Keratinocyte (primary cell): ENCODE data around the gene PLP1. TPM values are rescaled to one million over a fixed set of nuclear protein-coding genes. Genes with fewer than 3 reads are reported as not detected.

Experiments
- DNase-seq: peaks from one replicate; pipeline ENCODE4 v3.0.0-alpha.2; 2011; ENCODE audit warnings: low read depth, missing footprints, low spot score
- FAIRE-seq: peaks from 2 replicates; lab custom pipeline; 2011; peaks lifted over from hg19 to GRCh38; lab: Jason Lieb, UNC
- H2AFZ ChIP-seq: 2 replicates; pipeline ENCODE4 v1.6.0; 2012; ENCODE audit warnings: low read length, control low read depth, inconsistent platforms; ENCODE audit not compliant: control insufficient read depth
- H3K27ac ChIP-seq: 2 replicates; pipeline ENCODE4 v1.5.1; 2011; ENCODE audit warnings: low read length; ENCODE audit not compliant: control insufficient read depth, insufficient read depth
- H3K27me3 ChIP-seq: 3 replicates; pipeline ENCODE4 v1.6.0; 2011; ENCODE audit warnings: low read length; ENCODE audit not compliant: control insufficient read depth, insufficient read depth; ENCODE audit errors: extremely low read depth
- H3K36me3 ChIP-seq, 2 experiments: 2 replicates in 1 of 2; 3 replicates in 1 of 2; pipeline ENCODE4 v1.5.1; 2011; ENCODE audit warnings: low read length in 2 of 2, mild to moderate bottlenecking in 1 of 2; ENCODE audit not compliant: control insufficient read depth in 2 of 2, insufficient read depth in 2 of 2; ENCODE audit errors: extremely low read depth in 1 of 2
- H3K4me1 ChIP-seq: 3 replicates; pipeline ENCODE4 v1.5.1; 2011; ENCODE audit warnings: low read length; ENCODE audit not compliant: control insufficient read depth, insufficient read depth; ENCODE audit errors: extremely low read depth
- H3K4me2 ChIP-seq: 3 replicates; pipeline ENCODE4 v1.6.0; 2011; ENCODE audit warnings: low read depth, low read length; ENCODE audit not compliant: control insufficient read depth, insufficient read depth; ENCODE audit errors: extremely low read depth
- H3K4me3 ChIP-seq, 3 experiments: fragments of 200-600 bp in 1 of 3; sonication (generic) in 1 of 3; 2 replicates in 2 of 3; 3 replicates in 1 of 3; pipeline ENCODE4 v1.5.1; 2011 to 2016; ENCODE audit warnings: low read length in 3 of 3, mild to moderate bottlenecking in 3 of 3, control low read depth in 2 of 3, inconsistent platforms in 1 of 3, low read depth in 1 of 3, mixed read lengths in 1 of 3, mixed run types in 1 of 3, moderate library complexity in 1 of 3; ENCODE audit not compliant: control insufficient read depth in 2 of 3, insufficient read depth in 2 of 3; ENCODE audit errors: extremely low read depth in 1 of 3
- H3K79me2 ChIP-seq: 2 replicates; pipeline ENCODE4 v1.6.0; 2012; ENCODE audit warnings: low read length; ENCODE audit not compliant: control insufficient read depth, insufficient read depth
- H3K9ac ChIP-seq: 3 replicates; pipeline ENCODE4 v1.6.0; 2011; ENCODE audit warnings: low read length; ENCODE audit not compliant: control insufficient read depth, insufficient read depth; ENCODE audit errors: extremely low read depth
- H3K9me1 ChIP-seq: 3 replicates; pipeline ENCODE4 v1.6.0; 2011; ENCODE audit warnings: low read length; ENCODE audit not compliant: control insufficient read depth, insufficient read depth; ENCODE audit errors: extremely low read depth
- H3K9me3 ChIP-seq: 2 replicates; pipeline ENCODE4 v1.5.1; 2012; ENCODE audit warnings: low read depth, low read length; ENCODE audit not compliant: control insufficient read depth
- H4K20me1 ChIP-seq: 3 replicates; pipeline ENCODE4 v1.6.0; 2011; ENCODE audit warnings: low read length; ENCODE audit not compliant: control insufficient read depth, insufficient read depth; ENCODE audit errors: extremely low read depth
- EZH2 ChIP-seq: IDR thresholded peaks from one replicate; pipeline ENCODE4 v1.6.1; 2012; ENCODE audit warnings: inconsistent platforms, mild to moderate bottlenecking, low read length, moderate library complexity
- dilution Hi-C: fragments of 300-500 bp; cut with MboI; formaldehyde crosslinking; loops from one replicate; pipeline ENCODE4 v1.7.0; 2020; ENCODE audit warnings: low sequenced_read_pairs; ENCODE audit not compliant: extremely low pct_ligation_motif_present
- polyA plus RNA-seq, 5 experiments: library from polyadenylated mRNA; depleted of rRNA in 3 of 5; stranded (reverse) in 3 of 5; stranded (forward) in 1 of 5; unstranded in 1 of 5; fragments of >200 nt; gene quantifications; 1 replicate in 1 of 5; 2 replicates in 3 of 5; 3 replicates in 1 of 5; pipeline versions ENCODE4 v1.2.1 to v1.2.3, GENCODE V29; 2011 to 2012; ENCODE audit warnings: missing spikeins in 2 of 5, low read depth in 1 of 5, low replicate concordance in 1 of 5
- TF ChIP-seq, protein P1 (sequence below), 3 experiments: IDR thresholded peaks in 1 of 3; conservative IDR thresholded peaks in 1 of 3; optimal IDR thresholded peaks in 1 of 3; 2 replicates in 2 of 3; 3 replicates in 1 of 3; pipeline versions ENCODE3 to v1.5.1; 2011; ENCODE audit warnings: low read length in 3 of 3, mild to moderate bottlenecking in 3 of 3, moderate library complexity in 2 of 3, control low read depth in 1 of 3, inconsistent platforms in 1 of 3; ENCODE audit not compliant: insufficient read depth in 2 of 3; ENCODE audit errors: extremely low read depth in 1 of 3

Gene PLP1
- polyA plus RNA-seq, 1 donor (not counting 4 experiments of a cell fraction or from before 2014, with no cell fraction given) = not detected

DNA sequence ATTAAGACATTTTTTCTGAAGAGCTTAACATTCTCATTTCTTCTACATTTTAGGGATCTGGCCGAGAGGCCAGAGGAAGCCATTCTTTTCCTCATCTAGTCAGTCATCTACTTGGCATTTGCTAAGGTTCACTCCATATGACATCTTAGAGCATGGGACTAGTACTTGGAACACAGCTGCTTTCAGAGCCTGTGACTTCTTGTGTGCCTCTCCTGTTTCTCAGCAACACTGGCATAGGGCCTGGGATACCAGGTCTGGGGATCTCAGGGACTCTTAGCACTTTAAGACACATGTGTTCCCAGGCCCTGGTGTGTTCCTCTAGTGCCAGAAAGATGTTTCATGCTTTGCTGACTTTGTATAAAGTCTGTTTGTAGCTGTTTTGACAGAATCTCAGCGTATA, 7.3 kb downstream of the PLP1 start:
- H3K27ac ChIP-seq = no peak overlapping the region
- H4K20me1 ChIP-seq = no peaks in the 10 kb centered on the region
- TF ChIP-seq, protein P1, sequence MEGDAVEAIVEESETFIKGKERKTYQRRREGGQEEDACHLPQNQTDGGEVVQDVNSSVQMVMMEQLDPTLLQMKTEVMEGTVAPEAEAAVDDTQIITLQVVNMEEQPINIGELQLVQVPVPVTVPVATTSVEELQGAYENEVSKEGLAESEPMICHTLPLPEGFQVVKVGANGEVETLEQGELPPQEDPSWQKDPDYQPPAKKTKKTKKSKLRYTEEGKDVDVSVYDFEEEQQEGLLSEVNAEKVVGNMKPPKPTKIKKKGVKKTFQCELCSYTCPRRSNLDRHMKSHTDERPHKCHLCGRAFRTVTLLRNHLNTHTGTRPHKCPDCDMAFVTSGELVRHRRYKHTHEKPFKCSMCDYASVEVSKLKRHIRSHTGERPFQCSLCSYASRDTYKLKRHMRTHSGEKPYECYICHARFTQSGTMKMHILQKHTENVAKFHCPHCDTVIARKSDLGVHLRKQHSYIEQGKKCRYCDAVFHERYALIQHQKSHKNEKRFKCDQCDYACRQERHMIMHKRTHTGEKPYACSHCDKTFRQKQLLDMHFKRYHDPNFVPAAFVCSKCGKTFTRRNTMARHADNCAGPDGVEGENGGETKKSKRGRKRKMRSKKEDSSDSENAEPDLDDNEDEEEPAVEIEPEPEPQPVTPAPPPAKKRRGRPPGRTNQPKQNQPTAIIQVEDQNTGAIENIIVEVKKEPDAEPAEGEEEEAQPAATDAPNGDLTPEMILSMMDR (optimal IDR thresholded peaks at IDR 0.05 in 1 of 3, IDR thresholded peaks at IDR 0.05 in 1 of 3, conservative IDR thresholded peaks at IDR 0.05 in 1 of 3; ENCODE audit: extremely low read depth in 1 of 3, insufficient read depth in 2 of 3, low read length in 3 of 3) = no peak
- TF ChIP-seq EZH2 = no peak
- no peaks in the 10 kb centered on the region for H3K36me3 ChIP-seq
- no peaks in the 10 kb centered on the region for H3K79me2 ChIP-seq
- H3K4me2 ChIP-seq = no peak overlapping the region
- H2AFZ ChIP-seq = no peak overlapping the region
- H3K27me3 ChIP-seq = peaks cover 12% of the 10 kb centered on the region
- dilution Hi-C loops = no loop called here
- FAIRE-seq (no peak), DNase-seq (no peak)
- no peaks in the 10 kb centered on the region for H3K9me3 ChIP-seq
- no peaks in the 10 kb centered on the region for H3K4me1 ChIP-seq
- no peaks in the 10 kb centered on the region for H3K9me1 ChIP-seq
- H3K4me3 ChIP-seq = no peak overlapping the region
- H3K9ac ChIP-seq = no peak overlapping the region

DNA sequence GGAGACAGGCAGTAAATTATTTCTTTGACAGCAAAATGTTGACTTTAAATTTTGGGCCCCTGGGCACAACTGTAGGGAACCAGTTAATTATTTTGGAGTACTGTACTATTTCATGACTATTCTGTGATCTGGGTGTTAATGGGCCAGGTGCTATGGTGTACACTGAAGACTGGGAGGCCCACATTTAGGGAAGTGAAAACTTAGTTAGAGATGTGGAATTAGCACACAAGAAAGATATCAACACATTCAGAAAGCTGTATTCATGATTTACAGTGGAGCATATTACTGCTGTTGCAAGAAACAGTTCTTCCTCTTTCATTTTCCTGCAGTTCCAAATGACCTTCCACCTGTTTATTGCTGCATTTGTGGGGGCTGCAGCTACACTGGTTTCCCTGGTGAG, 12.4 kb downstream of the PLP1 start:
- dilution Hi-C loops = no loop called here
- TF ChIP-seq, protein P1 (optimal IDR thresholded peaks at IDR 0.05 in 1 of 3, IDR thresholded peaks at IDR 0.05 in 1 of 3, conservative IDR thresholded peaks at IDR 0.05 in 1 of 3; ENCODE audit: extremely low read depth in 1 of 3, insufficient read depth in 2 of 3, low read length in 3 of 3) = no peak
- TF ChIP-seq EZH2 = no peak

More for the DNA sequence above, 12.4 kb downstream of the PLP1 start:
- no peak overlapping the region for H3K4me2 ChIP-seq
- no peaks in the 10 kb centered on the region for H3K9me3 ChIP-seq
- no peak overlapping the region for H3K4me3 ChIP-seq
- no peaks in the 10 kb centered on the region for H4K20me1 ChIP-seq
- FAIRE-seq (no peak), DNase-seq (no peak)
- H3K4me1 ChIP-seq = peaks cover 16% of the 10 kb centered on the region
- H3K9me1 ChIP-seq = no peaks in the 10 kb centered on the region
- no peaks in the 10 kb centered on the region for H3K79me2 ChIP-seq
- no peak overlapping the region for H3K9ac ChIP-seq
- H3K27me3 ChIP-seq = peaks cover 12% of the 10 kb centered on the region
- H3K36me3 ChIP-seq = no peaks in the 10 kb centered on the region
- no peak overlapping the region for H3K27ac ChIP-seq
- H2AFZ ChIP-seq = no peak overlapping the region
